ENCODE measurements around the gene KANSL1L. TPM values are rescaled to one million over a fixed set of nuclear protein-coding genes. Genes with fewer than 3 reads are reported as not detected.
A peak's percentile ranks its signal among the peaks of the same experiment; 100 is the strongest.

KANSL1L gene
- total RNA-seq, 3 donors from 2014 or later = 1.5 to 2.7 (median 2.3) TPM

DNA sequence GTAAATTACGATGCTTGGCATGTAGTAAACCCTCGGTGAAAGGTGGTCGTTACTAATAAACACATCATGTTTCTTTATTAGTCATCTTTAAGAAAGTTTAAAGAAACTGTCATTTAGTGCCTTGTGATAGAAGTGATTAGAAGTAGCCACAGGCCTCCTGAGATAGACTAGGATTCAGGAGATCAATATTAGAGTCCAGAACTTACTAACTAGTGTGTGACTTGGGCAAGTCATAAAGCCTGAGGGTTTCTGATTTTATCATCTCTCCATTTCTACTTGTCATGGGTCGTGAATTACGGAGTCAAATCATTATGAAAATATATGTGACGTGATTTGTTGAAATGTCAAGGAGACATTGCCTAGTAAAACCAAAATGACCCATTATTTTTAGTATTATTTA lies 162.1 kb downstream of the KANSL1L start:
- H3K4me1 Mint-ChIP-seq (ENCODE audit: low read depth) = peaks cover 52% of the 10 kb centered on the region
- H3K27me3 Mint-ChIP-seq (ENCODE audit: low read depth) = no peaks in the 10 kb centered on the region
- ATAC-seq (peak in 1 of 2 donors; percentile 23), DNase-seq (no peak)
- no peaks in the 10 kb centered on the region for H3K9me3 Mint-ChIP-seq
- no peak overlapping the region for H3K4me3 Mint-ChIP-seq
- H3K36me3 Mint-ChIP-seq (ENCODE audit: insufficient read depth) = peaks cover 28% of the 10 kb centered on the region

DNA sequence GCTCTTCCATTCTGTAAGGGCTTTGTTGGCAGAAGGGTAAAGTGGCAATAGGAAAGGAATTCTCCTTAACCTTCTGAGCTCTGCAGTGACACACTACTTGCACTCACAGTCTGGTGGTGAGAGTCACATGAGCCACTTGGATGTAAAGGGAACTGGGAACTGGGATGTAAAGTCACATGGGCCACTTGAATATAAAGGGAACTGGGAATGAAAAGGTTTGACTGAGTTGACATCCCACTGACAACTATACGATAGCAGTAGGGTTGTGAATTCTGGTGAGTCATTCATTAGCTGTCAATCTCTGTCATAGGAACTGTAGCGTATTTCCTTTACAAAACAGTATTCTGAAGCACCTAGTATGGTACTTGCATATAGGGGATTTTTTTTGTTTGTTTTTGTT lies 163.3 kb downstream of the KANSL1L start:
- DNase-seq = no peak
- Mint-ChIP-seq H3K9me3 (no peaks in the 10 kb centered on the region), H3K4me3 (no peak overlapping the region), H3K27me3 (ENCODE audit: low read depth) (no peaks in the 10 kb centered on the region), H3K4me1 (ENCODE audit: low read depth) (peaks cover 60% of the 10 kb centered on the region), H3K36me3 (ENCODE audit: insufficient read depth) (peaks cover 28% of the 10 kb centered on the region)
- ATAC-seq = no peak

DNA sequence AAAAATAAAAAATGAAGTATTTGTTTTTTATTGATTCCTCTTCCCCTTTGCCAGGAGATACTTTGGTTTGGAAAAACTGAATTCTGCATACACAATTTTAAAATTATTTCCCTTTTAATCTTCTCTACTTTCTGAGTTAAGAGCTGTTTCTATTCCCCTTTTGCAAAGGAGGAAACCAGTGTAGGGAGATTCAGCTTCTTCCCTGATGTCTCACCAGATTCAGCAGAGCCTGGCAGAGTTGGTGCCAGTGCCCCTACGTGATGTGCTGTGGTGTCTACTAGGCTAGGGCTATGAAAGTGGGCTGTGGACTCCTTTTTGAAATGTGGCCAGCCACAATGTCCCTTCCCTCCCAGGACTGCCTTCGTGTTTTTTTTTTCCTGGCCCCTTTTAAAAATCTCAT lies 166.3 kb downstream of the KANSL1L start:
- Mint-ChIP-seq H3K36me3 (ENCODE audit: insufficient read depth) (peaks cover 12% of the 10 kb centered on the region), H3K27me3 (ENCODE audit: low read depth) (peaks cover 1% of the 10 kb centered on the region), H3K9me3 (no peaks in the 10 kb centered on the region), H3K4me1 (ENCODE audit: low read depth) (peaks cover 59% of the 10 kb centered on the region), H3K4me3 (peak overlapping the region; percentile 45)
- no peak for ATAC-seq
- DNase-seq = no peak

DNA sequence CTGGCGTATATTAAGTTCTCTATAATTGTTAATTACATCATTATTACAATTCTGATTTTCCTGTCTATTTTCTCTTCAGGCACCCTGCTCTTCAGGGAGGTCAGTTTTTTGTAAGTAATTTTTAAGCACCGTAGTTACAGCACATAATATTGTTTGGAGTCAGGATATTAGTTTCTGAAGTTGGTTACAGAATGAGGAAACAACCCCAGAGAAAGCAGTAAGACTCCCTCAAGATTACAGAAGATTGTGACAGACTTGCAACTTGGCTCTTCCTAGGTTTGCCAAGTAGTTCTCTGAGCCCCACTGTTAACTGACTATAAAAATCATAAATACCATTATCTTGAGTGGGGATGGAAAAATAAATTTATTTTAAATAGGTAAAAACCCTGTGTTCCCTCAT lies 167.8 kb downstream of the KANSL1L start:
- H3K4me1 Mint-ChIP-seq (ENCODE audit: low read depth) = peaks cover 53% of the 10 kb centered on the region
- DNase-seq = no peak
- H3K4me3 Mint-ChIP-seq = peak overlapping the region; percentile 99
- no peaks in the 10 kb centered on the region for H3K9me3 Mint-ChIP-seq
- H3K27me3 Mint-ChIP-seq (ENCODE audit: low read depth) = peaks cover 4% of the 10 kb centered on the region
- peaks cover 11% of the 10 kb centered on the region for H3K36me3 Mint-ChIP-seq (ENCODE audit: insufficient read depth)
- ATAC-seq = no peak

DNA sequence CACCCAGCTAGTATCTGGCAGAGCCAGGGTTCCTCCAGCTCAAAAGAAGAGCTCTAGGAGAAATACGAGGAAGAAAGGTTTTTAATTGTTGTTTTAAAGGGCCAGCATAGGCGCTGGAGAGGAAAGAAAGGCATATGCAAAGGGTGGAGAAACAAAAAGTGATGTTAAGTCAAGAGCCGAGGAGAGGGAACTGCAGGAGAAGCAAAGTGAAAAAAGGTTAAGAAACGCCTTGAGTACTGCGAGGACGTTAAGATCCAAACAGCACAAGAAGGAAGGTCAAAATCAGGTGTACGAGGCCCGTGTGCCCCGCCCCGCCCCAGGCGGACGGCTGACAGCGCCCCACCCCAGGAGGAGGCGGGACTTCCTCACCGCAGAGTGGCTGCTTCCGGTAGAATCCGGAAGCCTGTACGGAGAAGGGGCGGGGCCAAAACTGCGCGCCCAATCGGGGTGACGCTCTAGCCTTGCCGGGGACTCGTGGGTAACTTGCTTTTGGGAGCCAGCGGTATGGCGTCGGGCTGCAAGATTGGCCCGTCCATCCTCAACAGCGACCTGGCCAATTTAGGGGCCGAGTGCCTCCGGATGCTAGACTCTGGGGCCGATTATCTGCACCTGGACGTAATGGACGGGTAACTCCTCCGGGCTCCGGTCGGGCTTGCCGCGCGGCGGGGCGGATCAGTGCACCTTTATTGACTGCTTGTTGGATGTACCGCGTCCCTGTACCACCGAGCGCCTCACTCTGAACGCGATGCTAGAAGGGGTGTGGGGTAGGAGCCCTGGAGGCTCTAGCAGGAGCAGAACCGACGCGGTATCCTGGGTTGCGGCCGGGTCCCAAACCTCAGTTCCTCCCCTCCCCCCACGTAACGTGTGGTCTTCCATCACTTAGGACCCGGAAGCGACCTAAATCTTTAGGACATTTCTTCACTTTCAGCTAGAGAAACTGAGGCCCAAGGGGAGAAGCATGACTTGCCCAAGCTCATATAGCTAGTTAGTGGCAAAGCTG lies 168.8 kb downstream of the KANSL1L start, which contains the start of gene RPE:
Gene RPE (plus strand): TSS at position 481 of the 1,000 bp plus-strand sequence. CDS start 24 bp downstream, at position 505.
- Mint-ChIP-seq H3K27me3 (ENCODE audit: low read depth) (peaks cover 4% of the 10 kb centered on the region), H3K4me1 (ENCODE audit: low read depth) (peaks cover 46% of the 10 kb centered on the region), H3K4me3 (peak within 1 kb of the TSS; percentile 99), H3K9me3 (no peaks in the 10 kb centered on the region), H3K36me3 (ENCODE audit: insufficient read depth) (peaks cover 6% of the 10 kb centered on the region)
- ATAC-seq = peak; percentile 99
- peak; percentile 98 for DNase-seq

DNA sequence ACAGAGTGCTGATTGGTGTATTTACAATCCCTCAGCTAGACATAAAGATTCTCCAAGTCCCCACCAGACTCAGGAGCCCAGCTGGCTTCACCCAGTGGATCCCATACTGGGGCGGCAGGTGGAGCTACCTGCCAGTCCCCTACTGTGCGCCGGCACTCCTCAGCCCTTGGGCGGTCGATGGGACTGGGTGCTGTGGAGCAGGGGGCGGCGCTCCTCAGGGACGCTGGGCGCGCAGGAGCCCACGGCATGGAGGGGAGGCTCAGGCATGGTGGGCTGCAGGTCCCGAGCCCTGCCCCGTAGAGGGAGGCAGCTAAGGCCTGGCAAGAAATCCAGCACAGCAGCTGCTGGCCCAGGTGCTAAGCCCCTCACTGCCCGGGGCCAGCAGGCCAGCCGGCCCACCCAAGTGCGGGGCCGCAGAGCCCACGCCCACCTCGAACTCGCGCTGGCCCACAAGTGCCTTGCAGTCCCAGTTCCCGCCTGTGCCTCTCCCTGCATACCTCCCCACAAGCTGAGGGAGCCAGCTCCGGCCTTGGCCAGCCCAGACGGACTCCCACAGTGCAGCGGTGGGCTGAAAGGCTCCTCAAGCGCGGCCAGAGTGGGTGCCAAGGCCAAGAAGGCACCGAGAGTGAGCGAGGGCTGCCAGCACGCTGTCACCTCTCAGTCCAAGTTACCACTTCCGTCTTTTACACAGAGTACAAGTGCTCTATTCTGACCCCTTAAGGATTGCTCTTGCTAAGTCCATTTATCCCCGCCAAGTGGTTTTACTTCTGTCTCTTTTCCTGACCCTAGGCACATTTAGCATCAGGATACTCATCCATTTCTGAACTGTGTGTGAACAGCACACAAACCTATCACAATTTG lies 170.5 kb downstream of the KANSL1L start:
- ATAC-seq = no peak
- Mint-ChIP-seq H3K9me3 (no peaks in the 10 kb centered on the region), H3K4me1 (ENCODE audit: low read depth) (peaks cover 30% of the 10 kb centered on the region), H3K36me3 (ENCODE audit: insufficient read depth) (no peaks in the 10 kb centered on the region), H3K27me3 (ENCODE audit: low read depth) (peaks cover 4% of the 10 kb centered on the region), H3K4me3 (no peak overlapping the region)
- no peak for DNase-seq

DNA sequence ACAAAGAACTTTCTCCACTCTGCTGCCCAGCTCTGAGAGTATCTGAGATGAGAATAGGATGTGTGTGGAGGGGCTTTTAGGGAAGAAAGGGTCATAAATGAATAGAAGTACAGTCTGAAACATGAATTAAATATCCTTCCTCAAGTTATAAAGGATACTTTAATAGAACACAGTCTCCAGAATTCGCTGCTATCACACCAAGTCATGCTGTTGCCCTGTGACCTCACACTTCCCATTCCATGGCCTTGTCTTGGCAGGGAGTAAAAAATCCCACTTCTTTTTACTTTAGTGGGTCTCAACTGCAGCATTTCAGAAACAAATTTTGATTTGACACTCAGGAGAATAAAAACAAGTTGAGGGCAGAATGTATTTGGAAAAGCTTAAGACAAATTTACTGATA lies 172.6 kb downstream of the KANSL1L start:
- ATAC-seq = no peak
- peaks cover 13% of the 10 kb centered on the region for H3K4me1 Mint-ChIP-seq (ENCODE audit: low read depth)
- peaks cover 4% of the 10 kb centered on the region for H3K27me3 Mint-ChIP-seq (ENCODE audit: low read depth)
- H3K9me3 Mint-ChIP-seq = no peaks in the 10 kb centered on the region
- no peak overlapping the region for H3K4me3 Mint-ChIP-seq
- DNase-seq = no peak
- no peaks in the 10 kb centered on the region for H3K36me3 Mint-ChIP-seq (ENCODE audit: insufficient read depth)

DNA sequence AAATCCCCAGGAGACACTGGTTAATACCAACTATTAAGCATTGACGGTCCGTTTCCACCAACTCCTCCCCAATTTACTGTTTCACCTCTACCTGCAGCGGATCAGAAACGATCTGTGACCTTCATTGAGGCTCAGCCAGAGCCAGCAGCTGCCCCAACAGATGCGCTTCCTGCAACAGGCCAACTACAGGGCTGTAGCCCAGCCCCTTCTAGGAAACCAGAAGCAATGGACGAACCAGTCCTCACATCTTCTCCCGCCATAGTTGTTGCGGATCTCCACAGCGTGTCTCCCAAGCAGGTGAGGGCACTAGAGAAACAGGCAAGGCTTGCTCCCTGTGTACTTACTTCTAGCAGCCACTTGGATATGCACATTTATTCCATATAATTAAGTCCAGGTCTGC lies 177.2 kb downstream of the KANSL1L start:
- no peaks in the 10 kb centered on the region for H3K4me1 Mint-ChIP-seq (ENCODE audit: low read depth)
- no peak overlapping the region for H3K4me3 Mint-ChIP-seq
- ATAC-seq (no peak), DNase-seq (no peak)
- no peaks in the 10 kb centered on the region for H3K36me3 Mint-ChIP-seq (ENCODE audit: insufficient read depth)
- no peaks in the 10 kb centered on the region for H3K9me3 Mint-ChIP-seq
- peaks cover 6% of the 10 kb centered on the region for H3K27me3 Mint-ChIP-seq (ENCODE audit: low read depth)

DNA sequence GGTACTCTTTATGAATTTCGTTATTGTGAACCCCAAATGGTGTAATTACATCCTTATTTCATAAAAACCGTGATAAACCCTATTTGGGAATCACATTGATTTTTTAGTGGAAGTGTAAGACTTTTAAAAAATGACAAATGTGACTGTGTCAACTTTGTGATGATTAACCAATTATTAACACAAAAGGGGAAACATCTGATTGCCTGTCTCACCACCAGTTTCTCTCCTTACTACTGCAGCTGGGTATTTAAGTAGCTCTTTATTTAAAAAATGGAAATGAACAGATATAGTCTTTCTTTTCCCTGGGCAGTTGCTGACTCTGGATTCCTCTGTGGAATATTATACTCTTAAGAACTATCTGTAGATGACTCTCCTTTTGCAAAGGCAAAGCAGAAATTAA lies 180.4 kb downstream of the KANSL1L start:
- DNase-seq = no peak
- Mint-ChIP-seq H3K4me3 (no peak overlapping the region), H3K36me3 (ENCODE audit: insufficient read depth) (no peaks in the 10 kb centered on the region)

DNA sequence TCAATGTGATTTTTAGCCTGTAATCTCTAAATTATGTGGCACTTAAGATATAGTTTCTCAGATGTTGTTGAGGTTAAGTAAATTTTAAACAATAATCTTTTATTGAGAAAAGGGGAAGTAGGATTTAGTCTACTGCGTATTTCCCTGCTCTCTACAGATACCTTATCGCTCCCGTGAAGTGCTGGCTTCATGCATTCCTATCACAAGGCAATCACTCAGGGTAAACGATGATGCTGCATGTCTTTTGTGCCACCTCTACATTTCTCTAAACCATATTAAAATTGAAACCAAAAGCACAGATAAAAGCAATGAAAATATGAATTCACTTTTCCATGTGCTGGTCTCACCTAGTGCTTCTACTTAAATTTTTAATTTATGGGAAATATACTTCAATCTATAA lies 183.2 kb downstream of the KANSL1L start:
- no peak for DNase-seq
- Mint-ChIP-seq H3K4me3 (no peak overlapping the region), H3K9me3 (no peaks in the 10 kb centered on the region), H3K27me3 (ENCODE audit: low read depth) (peaks cover 12% of the 10 kb centered on the region), H3K36me3 (ENCODE audit: insufficient read depth) (no peaks in the 10 kb centered on the region), H3K4me1 (ENCODE audit: low read depth) (no peaks in the 10 kb centered on the region)
- peak; percentile 38 to 53 for ATAC-seq

More for the DNA sequence above, 180.4 kb downstream of the KANSL1L start:
- no peaks in the 10 kb centered on the region for H3K4me1 Mint-ChIP-seq (ENCODE audit: low read depth)
- no peak for ATAC-seq
- H3K9me3 Mint-ChIP-seq = no peaks in the 10 kb centered on the region
- H3K27me3 Mint-ChIP-seq (ENCODE audit: low read depth) = peaks cover 11% of the 10 kb centered on the region

DNA sequence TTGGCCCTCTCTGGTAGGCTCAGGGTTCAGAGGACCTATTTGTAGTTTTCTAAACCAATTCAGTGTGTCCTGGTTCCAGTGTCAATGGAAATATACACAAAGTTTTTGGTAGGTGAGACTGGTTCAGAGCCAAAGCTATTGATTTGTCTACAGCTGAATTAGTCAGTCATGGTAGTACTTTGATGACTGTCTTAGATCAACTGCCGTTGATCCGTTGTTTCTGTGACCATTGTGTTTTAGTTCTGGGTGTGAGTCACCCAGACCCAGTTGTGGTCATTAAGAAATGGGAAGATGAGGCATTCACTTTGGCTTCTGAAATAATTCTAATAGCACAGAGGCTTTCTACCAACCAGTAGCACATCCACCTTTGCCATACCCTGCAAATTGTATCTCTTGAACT lies 184.8 kb downstream of the KANSL1L start:
- no peaks in the 10 kb centered on the region for H3K4me1 Mint-ChIP-seq (ENCODE audit: low read depth)
- H3K4me3 Mint-ChIP-seq = no peak overlapping the region
- no peaks in the 10 kb centered on the region for H3K36me3 Mint-ChIP-seq (ENCODE audit: insufficient read depth)
- H3K9me3 Mint-ChIP-seq = no peaks in the 10 kb centered on the region
- DNase-seq (no peak), ATAC-seq (no peak)
- peaks cover 12% of the 10 kb centered on the region for H3K27me3 Mint-ChIP-seq (ENCODE audit: low read depth)

DNA sequence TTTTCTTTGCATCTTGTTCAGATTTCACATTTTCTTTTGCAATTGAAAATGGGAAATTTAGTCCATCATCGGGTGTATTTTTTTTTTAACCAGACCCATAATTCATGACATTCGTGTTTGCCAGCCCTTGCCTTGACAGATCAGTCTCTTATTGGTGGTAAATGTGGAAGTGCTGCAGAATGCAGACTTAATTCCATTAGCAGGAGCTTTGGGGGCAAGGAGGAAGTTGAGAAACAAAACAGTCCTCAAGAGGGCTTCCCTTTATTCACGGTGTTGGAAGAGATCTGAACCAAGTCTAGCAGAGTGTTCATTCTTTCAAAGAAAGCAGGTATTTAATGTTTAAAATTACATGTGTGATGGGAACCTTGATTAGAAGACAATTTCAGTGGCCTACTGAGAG lies 185.3 kb downstream of the KANSL1L start:
- no peak for ATAC-seq
- DNase-seq = no peak
- no peaks in the 10 kb centered on the region for H3K9me3 Mint-ChIP-seq
- no peaks in the 10 kb centered on the region for H3K4me1 Mint-ChIP-seq (ENCODE audit: low read depth)
- H3K27me3 Mint-ChIP-seq (ENCODE audit: low read depth) = peaks cover 12% of the 10 kb centered on the region
- H3K36me3 Mint-ChIP-seq (ENCODE audit: insufficient read depth) = no peaks in the 10 kb centered on the region
- H3K4me3 Mint-ChIP-seq = no peak overlapping the region

DNA sequence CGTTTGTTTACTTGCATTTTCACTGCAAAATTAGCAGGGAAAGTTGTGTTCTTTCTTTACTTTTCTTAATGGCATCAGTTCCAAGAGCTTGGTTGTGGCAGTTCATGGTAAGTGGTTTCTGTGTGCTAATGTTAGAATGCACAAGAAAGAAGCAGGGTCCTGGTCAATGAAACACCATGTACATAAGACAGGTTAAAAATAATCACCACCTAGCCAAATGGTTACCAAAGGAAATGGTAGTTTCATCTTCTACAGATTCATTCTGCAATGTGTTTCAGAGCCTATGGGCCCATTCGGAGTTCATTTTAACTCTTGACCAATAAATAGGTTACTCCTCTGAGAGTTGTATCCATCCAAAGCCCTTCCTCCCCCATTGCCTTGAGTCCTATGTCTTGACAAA lies 186.9 kb downstream of the KANSL1L start:
- no peak for ATAC-seq

DNA sequence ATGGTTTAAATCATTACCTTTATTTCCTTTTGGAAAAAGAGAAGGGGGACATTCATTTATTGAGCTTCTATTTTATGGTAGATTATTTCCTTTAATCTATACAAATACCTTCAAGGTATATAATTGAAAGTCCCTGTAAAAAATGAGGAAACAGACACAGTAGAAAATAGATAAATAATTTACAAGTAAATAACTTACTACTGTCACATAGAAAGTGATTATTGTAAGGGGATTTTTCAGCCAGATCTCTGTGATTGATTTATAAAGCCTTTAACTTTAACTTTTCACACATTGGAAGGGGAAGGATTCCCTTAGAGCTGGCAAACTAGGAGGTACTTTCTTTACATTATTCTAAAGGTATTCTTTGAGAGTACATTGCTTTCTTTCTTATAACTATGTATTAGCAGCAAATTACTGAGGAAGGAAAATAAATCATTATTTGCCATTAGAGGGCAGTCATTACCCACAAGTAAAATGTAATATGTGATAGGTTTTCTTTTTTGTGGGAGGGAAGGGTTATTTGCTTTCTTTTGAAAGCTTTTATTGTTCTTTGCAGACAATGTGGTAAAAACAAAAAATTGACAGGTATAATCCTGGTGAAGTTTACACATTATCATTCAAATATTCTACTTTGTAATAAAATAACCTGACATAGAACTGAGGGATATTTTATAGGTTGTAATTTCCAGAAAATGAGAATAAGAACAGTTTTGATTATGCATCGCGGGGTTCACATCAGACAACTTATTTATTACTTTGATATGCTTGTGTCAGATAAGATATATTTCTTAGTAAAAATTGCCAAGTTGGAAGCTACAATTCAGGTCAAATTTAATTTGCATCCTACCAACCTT lies 193.6 kb downstream of the KANSL1L start:
- ATAC-seq = no peak
- no peaks in the 10 kb centered on the region for H3K4me1 Mint-ChIP-seq (ENCODE audit: low read depth)
- H3K4me3 Mint-ChIP-seq = no peak overlapping the region
- H3K27me3 Mint-ChIP-seq (ENCODE audit: low read depth) = peaks cover 4% of the 10 kb centered on the region
- no peaks in the 10 kb centered on the region for H3K9me3 Mint-ChIP-seq
- no peaks in the 10 kb centered on the region for H3K36me3 Mint-ChIP-seq (ENCODE audit: insufficient read depth)
- no peak for DNase-seq

More for the DNA sequence above, 186.9 kb downstream of the KANSL1L start:
- Mint-ChIP-seq H3K27me3 (ENCODE audit: low read depth) (peaks cover 10% of the 10 kb centered on the region), H3K9me3 (no peaks in the 10 kb centered on the region), H3K4me1 (ENCODE audit: low read depth) (no peaks in the 10 kb centered on the region), H3K36me3 (ENCODE audit: insufficient read depth) (no peaks in the 10 kb centered on the region), H3K4me3 (no peak overlapping the region)
- no peak for DNase-seq
